ENCODE measurements around the gene RAB23.

- TF ChIP-seq CTCF (IDR thresholded peaks at IDR 0.05) (no peak), ZFX (IDR thresholded peaks at IDR 0.05; ENCODE audit: borderline replicate concordance) (no peak)
These were observed 30.9 kb upstream of the RAB23 start for GRCh38 chr6:57252975-57253374.
